Parathyroid adenoma (tissue), 2 donors: Measurements from ENCODE around the gene CYTH2.

ENCODE experiments used
- H2AFZ ChIP-seq: fragments of 300-600 bp; sonication (generic); one replicate; pipeline ENCODE4 v1.7.0; 2017; ENCODE audit warnings: antibody characterized with exemption, mild to moderate bottlenecking
- H3K27ac ChIP-seq: fragments of 300-600 bp; sonication (generic); one replicate; pipeline ENCODE4 v1.7.0; 2017
- H3K27me3 ChIP-seq: fragments of 300-600 bp; sonication (generic); one replicate; pipeline ENCODE4 v1.7.0; 2017; ENCODE audit warnings: low read length; ENCODE audit not compliant: control insufficient read depth, insufficient read depth
- H3K36me3 ChIP-seq: fragments of 300-600 bp; sonication (generic); one replicate; pipeline ENCODE4 v1.7.0; 2017; ENCODE audit warnings: low read length; ENCODE audit not compliant: control insufficient read depth, insufficient read depth
- H3K4me1 ChIP-seq: fragments of 300-600 bp; sonication (generic); one replicate; pipeline ENCODE4 v1.7.0; 2017; ENCODE audit warnings: control low read depth
- H3K4me2 ChIP-seq: fragments of 300-600 bp; sonication (generic); one replicate; pipeline ENCODE4 v1.7.0; 2017; ENCODE audit warnings: low read length
- H3K4me3 ChIP-seq: fragments of 300-600 bp; sonication (generic); one replicate; pipeline ENCODE4 v1.7.0; 2017; ENCODE audit warnings: low read depth, low read length
- H3K79me2 ChIP-seq: fragments of 300-600 bp; sonication (generic); one replicate; pipeline ENCODE4 v1.7.0; 2017; ENCODE audit warnings: control low read depth
- H3K9ac ChIP-seq: fragments of 300-600 bp; sonication (generic); one replicate; pipeline ENCODE4 v1.7.0; 2017; ENCODE audit warnings: mild to moderate bottlenecking
- H3K9me3 ChIP-seq: fragments of 300-600 bp; sonication (generic); one replicate; pipeline ENCODE4 v1.7.0; 2017; ENCODE audit warnings: low read length; ENCODE audit not compliant: control insufficient read depth
- CTCF ChIP-seq: fragments of 300-600 bp; sonication (generic); IDR thresholded peaks from one replicate; pipeline ENCODE4 v1.7.0; 2017; ENCODE audit warnings: antibody characterized with exemption, mild to moderate bottlenecking
- donor health status: primary hyperparathyroidism.

Gene CYTH2

GRCh38 chr19:48436586-48436985, 32.6 kb upstream of the CYTH2 start:
- no peak overlapping the region for H3K4me2 ChIP-seq
- no peak for TF ChIP-seq CTCF
- no peak overlapping the region for H2AFZ ChIP-seq
- no peaks in the 10 kb centered on the region for H3K27me3 ChIP-seq
- no peaks in the 10 kb centered on the region for H3K79me2 ChIP-seq
- H3K4me1 ChIP-seq, result no peaks in the 10 kb centered on the region
- H3K36me3 ChIP-seq, result no peaks in the 10 kb centered on the region
- no peak overlapping the region for H3K9ac ChIP-seq
- no peaks in the 10 kb centered on the region for H3K9me3 ChIP-seq
- H3K27ac ChIP-seq, result no peak overlapping the region
- no peak overlapping the region for H3K4me3 ChIP-seq

DNA sequence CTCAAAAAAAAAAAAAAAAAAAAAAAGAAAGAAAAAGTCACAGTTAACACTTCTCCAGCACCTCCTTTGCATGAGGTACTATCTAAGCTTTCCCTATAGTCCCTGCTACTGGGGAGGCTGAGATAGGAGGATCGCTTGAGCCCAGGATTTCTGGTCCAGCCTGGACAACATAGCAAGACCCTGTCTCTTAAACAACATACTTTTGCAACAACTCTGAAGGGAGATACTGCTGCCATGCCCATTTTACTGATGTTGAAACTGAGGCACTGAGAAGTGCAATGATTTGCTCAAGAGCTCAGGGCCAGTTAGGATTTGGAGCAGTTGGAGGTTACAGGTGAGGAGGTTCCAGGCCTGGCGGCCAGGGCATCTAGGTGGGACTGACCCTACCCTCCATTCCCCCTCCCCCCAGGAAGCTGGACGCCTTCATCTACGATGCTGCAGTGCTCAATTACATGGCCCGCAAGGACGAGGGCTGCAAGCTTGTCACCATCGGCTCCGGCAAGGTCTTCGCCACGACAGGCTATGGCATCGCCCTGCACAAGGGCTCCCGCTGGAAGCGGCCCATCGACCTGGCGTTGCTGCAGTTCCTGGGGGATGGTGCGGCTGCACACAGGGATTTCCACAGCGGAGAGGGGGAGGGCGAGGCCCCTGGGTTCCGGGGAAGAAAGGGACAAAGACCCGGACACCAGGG, 27.7 kb upstream of the CYTH2 start:
- peaks cover 3% of the 10 kb centered on the region for H3K79me2 ChIP-seq

DNA sequence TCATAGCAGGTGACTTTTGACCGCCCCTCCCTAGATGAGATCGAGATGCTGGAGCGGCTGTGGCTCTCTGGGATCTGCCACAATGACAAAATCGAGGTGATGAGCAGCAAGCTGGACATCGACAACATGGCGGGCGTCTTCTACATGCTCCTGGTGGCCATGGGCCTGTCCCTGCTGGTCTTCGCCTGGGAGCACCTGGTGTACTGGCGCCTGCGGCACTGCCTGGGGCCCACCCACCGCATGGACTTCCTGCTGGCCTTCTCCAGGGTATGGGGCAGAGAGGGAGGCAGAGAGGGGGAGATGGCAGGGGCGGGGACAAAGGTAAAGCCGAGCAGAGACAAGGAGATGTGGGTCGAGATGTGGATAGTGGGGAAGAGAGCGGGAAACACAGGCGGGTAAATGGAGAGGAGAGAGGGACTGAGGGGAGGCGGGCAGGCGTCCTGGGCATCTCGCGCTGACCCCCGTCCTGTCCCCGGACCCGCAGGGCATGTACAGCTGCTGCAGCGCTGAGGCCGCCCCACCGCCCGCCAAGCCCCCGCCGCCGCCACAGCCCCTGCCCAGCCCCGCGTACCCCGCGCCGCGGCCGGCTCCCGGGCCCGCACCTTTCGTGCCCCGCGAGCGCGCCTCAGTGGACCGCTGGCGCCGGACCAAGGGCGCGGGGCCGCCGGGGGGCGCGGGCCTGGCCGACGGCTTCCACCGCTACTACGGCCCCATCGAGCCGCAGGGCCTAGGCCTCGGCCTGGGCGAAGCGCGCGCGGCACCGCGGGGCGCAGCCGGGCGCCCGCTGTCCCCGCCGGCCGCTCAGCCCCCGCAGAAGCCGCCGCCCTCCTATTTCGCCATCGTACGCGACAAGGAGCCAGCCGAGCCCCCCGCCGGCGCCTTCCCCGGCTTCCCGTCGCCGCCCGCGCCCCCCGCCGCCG, 26.8 kb upstream of the CYTH2 start:
- no peak overlapping the region for H3K4me2 ChIP-seq
- no peak overlapping the region for H3K9ac ChIP-seq
- H2AFZ ChIP-seq, result no peak overlapping the region
- no peaks in the 10 kb centered on the region for H3K27me3 ChIP-seq
- H3K36me3 ChIP-seq, result no peaks in the 10 kb centered on the region
- peaks cover 13% of the 10 kb centered on the region for H3K4me1 ChIP-seq
- H3K4me3 ChIP-seq, result no peak overlapping the region
- no peak for TF ChIP-seq CTCF
- H3K79me2 ChIP-seq, result peaks cover 4% of the 10 kb centered on the region
- no peaks in the 10 kb centered on the region for H3K9me3 ChIP-seq
- H3K27ac ChIP-seq, result no peak overlapping the region

More for the DNA sequence above, 27.7 kb upstream of the CYTH2 start:
- Histone ChIP-seq H2AFZ (no peak overlapping the region), H3K4me1 (peaks cover 13% of the 10 kb centered on the region), H3K9me3 (no peaks in the 10 kb centered on the region), H3K4me2 (no peak overlapping the region), H3K4me3 (no peak overlapping the region), H3K27me3 (no peaks in the 10 kb centered on the region), H3K36me3 (no peaks in the 10 kb centered on the region), H3K27ac (no peak overlapping the region), H3K9ac (no peak overlapping the region)
- TF ChIP-seq CTCF, result no peak

DNA sequence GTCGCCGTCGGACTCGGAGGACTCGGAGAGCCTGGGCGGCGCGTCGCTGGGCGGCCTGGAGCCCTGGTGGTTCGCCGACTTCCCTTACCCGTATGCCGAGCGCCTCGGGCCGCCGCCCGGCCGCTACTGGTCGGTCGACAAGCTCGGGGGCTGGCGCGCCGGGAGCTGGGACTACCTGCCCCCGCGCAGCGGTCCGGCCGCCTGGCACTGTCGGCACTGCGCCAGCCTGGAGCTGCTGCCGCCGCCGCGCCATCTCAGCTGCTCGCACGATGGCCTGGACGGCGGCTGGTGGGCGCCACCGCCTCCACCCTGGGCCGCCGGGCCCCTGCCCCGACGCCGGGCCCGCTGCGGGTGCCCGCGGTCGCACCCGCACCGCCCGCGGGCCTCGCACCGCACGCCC, 25.9 kb upstream of the CYTH2 start:
- H3K79me2 ChIP-seq, result peaks cover 4% of the 10 kb centered on the region
- peak overlapping the region; percentile 11 for H3K4me3 ChIP-seq
- no peaks in the 10 kb centered on the region for H3K36me3 ChIP-seq
- H2AFZ ChIP-seq, result peak overlapping the region; percentile 91
- H3K27ac ChIP-seq, result no peak overlapping the region
- H3K9ac ChIP-seq, result no peak overlapping the region
- no peak overlapping the region for H3K4me2 ChIP-seq
- no peaks in the 10 kb centered on the region for H3K9me3 ChIP-seq
- no peak for TF ChIP-seq CTCF
- peaks cover 13% of the 10 kb centered on the region for H3K4me1 ChIP-seq
- H3K27me3 ChIP-seq, result no peaks in the 10 kb centered on the region
